ENCODE data around the gene C21orf58.

Gene C21orf58

DNA sequence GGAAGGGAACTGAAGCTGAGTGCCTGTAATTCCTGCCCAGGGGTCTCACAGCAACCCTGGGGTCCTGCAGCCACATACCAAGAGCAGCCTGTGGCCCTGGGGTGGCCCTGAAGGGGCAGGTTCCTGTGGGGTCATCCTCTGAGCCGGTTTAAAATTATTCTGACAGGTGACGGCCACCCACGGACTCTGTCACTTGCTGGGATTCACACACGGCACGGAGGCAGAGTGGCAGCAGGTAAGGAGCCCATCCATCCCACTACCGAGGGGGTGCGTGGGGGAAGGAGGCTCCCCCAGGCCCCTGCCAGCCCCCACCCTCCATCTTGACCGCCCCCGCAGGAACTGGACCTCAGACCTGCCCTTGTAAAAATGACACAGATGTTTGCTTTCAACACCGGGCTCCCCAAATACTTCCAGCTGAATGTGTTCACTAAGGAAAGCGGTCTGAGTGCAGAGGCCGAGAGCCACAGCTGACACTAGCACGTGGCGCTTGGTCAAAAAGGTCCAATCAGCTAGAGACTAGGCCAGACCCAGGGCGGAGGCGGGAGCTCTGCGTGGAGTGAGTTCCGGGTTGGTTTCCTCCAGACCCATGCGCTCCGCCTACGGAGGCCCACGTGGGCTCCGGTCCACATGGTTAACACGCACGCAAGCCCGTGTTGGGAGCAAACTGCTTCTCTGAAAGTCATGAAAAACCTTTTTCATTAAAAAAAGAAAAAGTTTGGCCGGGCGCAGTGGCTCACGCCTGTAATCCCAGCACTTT is 27.5 kb downstream of the C21orf58 start:
- H3K4me3 ChIP-seq (ENCODE audit: low read length) = no peak overlapping the region
- TF ChIP-seq, protein P1, sequence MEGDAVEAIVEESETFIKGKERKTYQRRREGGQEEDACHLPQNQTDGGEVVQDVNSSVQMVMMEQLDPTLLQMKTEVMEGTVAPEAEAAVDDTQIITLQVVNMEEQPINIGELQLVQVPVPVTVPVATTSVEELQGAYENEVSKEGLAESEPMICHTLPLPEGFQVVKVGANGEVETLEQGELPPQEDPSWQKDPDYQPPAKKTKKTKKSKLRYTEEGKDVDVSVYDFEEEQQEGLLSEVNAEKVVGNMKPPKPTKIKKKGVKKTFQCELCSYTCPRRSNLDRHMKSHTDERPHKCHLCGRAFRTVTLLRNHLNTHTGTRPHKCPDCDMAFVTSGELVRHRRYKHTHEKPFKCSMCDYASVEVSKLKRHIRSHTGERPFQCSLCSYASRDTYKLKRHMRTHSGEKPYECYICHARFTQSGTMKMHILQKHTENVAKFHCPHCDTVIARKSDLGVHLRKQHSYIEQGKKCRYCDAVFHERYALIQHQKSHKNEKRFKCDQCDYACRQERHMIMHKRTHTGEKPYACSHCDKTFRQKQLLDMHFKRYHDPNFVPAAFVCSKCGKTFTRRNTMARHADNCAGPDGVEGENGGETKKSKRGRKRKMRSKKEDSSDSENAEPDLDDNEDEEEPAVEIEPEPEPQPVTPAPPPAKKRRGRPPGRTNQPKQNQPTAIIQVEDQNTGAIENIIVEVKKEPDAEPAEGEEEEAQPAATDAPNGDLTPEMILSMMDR (conservative IDR thresholded peaks at IDR 0.05; ENCODE audit: low read depth, low read length) = no peak
- DNase-seq (ENCODE audit: low read depth) = no peak

DNA sequence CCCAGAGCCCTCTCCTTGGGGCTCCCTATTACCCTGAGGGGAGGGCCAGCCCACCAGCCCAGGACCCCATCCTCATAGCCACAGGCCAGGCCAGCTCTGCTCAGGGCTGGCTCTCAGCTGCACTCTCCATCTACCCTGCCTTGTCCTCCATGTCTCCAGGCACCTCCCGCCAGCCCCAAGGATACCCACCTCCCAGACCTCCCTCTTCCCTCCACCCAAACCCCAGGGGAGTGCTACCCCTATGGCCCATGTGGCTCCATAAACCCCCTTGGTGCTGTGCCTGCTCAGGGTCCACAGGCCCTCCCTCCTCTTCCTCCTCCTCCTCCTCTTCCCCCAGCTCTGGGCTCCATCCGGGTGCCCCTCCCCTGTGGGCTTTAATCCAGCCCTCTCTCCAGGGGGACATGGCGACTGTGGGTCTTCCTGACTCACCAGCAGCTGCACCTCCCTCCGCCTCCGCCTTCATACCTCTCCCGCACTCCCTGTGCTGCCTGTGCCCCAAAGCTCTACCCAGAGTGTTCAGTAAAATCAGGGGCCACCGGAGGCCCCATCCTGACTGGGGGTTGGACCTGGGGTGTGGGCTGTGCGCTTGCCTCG is 28.4 kb downstream of the C21orf58 start:
- no peak overlapping the region for H3K4me3 ChIP-seq (ENCODE audit: low read length)

DNA sequence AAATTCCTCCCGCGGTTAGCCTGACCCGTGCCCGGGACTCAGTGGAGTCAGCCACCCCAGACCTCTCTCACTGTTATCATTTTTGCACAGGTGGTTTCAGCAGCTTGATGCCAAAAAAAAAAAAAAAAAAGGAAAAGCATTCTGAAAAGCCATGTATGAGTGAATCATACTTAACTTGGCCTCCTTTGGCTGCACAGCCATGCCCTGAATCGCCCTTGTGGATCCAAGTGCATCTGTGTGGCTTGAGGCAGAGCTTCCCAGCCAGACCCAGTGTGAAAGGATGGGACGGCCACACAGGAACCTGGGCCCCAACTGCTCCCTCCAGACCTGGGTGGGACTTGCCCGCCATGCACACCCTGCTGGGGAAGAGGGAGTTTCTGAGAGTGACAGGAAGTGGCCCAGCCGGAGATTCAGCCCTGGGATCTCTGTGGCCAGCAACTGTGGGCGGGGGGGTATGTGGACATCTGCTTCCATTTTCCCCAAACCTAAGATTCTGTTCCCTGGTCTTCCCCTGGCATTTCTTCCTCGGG is 29.0 kb downstream of the C21orf58 start:
- DNase-seq (ENCODE audit: low read depth) = no peak
- no peak overlapping the region for H3K4me3 ChIP-seq (ENCODE audit: low read length)
- TF ChIP-seq, protein P1 (conservative IDR thresholded peaks at IDR 0.05; ENCODE audit: low read depth, low read length) = no peak

More for the DNA sequence above, 28.4 kb downstream of the C21orf58 start:
- TF ChIP-seq, protein P1 (conservative IDR thresholded peaks at IDR 0.05; ENCODE audit: low read depth, low read length) = no peak
- DNase-seq (ENCODE audit: low read depth) = no peak

DNA sequence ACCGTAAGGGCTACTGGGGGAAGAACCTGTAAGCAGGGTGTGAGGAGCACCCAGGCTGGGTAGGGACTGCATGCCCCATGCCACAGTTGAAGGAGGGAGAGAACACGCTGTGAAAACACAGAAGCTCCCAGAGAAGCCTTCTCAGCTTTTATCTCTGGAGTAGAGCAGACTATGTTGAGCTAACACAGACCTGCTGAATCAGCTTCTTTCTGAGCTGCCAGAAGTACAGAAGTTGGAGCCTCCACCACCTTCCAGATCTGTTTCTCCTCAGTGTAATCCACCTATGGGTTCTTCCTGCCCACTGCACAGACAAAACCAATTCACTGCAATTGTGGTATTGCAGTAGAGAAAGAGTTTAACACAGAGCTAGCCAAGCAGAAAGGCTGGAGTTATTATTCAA is 32.1 kb downstream of the C21orf58 start:
- no peak for DNase-seq (ENCODE audit: low read depth)
- TF ChIP-seq, protein P1 (conservative IDR thresholded peaks at IDR 0.05; ENCODE audit: low read depth, low read length) = no peak

DNA sequence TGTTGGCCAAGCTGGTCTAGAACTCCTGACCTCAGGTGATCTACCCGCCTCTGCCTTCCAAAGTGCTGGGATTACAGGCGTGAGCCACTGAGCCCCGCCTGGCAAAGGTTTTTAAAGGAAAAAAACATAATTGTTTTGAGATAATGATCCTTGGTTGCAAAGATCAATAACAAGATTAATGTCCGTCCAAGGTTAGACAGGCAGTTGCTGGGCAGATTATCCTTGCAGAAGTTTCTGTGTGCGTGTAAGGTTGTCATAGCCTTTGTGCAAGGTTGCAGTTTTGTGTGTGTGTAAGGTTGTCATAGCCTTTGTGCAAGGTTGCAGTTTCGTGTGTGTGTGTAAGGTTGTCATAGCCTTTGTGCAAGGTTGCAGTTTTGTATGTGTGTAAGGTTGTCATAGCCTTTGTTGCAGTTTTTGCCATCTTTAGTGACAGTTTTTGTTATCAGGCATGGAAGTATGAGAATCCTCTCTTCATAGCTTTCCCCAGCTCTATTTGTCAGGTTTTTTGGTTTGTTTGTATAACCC is 34.0 kb downstream of the C21orf58 start:
- no peak overlapping the region for H3K4me3 ChIP-seq (ENCODE audit: low read length)
- no peak for DNase-seq (ENCODE audit: low read depth)
- TF ChIP-seq, protein P1 (conservative IDR thresholded peaks at IDR 0.05; ENCODE audit: low read depth, low read length) = no peak

More for the DNA sequence above, 32.1 kb downstream of the C21orf58 start:
- H3K4me3 ChIP-seq (ENCODE audit: low read length) = no peak overlapping the region

DNA sequence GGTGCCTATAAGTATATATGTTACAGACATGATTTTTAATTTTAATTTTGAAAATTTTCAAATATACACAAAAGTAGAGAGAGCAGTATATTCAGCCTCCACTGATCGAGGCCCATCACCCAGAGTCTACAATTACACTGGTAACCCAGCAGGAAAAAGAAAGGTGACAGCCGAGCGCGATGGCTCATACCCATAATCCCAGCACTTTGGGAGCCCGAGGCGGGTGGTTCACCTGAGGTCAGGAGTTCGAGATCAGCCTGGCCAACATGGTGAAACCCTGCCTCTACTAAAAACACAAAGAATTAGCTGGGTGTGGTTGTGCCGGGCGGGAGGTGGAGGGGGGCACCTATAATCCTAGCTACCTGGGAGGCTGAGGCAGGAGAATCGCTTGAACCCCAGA is 36.1 kb downstream of the C21orf58 start:
- no peak overlapping the region for H3K4me3 ChIP-seq (ENCODE audit: low read length)
- no peak for DNase-seq (ENCODE audit: low read depth)
- TF ChIP-seq, protein P1 (conservative IDR thresholded peaks at IDR 0.05; ENCODE audit: low read depth, low read length) = no peak
